Measurements from ENCODE around the gene MARCHF11.
A peak's percentile ranks its signal among the peaks of the same experiment; 100 is the strongest.

The MARCHF11 gene, protein sequence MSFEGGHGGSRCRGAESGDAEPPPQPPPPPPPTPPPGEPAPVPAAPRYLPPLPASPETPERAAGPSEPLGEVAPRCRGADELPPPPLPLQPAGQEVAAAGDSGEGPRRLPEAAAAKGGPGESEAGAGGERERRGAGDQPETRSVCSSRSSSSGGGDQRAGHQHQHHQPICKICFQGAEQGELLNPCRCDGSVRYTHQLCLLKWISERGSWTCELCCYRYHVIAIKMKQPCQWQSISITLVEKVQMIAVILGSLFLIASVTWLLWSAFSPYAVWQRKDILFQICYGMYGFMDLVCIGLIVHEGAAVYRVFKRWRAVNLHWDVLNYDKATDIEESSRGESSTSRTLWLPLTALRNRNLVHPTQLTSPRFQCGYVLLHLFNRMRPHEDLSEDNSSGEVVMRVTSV

DNA sequence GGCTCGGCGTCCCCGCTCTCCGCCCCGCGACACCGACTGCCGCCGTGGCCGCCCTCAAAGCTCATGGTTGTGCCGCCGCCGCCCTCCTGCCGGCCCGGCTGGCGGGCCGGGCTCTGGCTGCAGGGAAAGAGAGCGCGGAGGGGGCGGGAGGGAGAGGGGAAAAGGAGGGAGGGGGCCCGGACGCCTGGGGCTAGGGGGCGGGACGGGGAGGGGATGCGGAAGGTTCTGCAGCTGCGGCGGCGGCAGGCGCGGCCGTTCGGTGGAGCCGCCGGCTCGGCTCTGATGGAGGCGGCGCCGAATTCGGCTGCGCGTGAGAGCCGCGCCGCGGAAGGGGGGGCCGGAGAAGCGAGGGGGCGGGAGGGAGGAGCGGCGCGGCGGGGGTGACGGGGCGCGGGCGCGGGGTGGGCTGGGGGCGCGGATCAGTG is at the start of gene MARCHF11:
Gene MARCHF11 (minus strand): TSS at position 281 of the 425 bp plus-strand sequence. CDS start 216 bp downstream, at position 65.
- DNase-seq, result no peak

DNA sequence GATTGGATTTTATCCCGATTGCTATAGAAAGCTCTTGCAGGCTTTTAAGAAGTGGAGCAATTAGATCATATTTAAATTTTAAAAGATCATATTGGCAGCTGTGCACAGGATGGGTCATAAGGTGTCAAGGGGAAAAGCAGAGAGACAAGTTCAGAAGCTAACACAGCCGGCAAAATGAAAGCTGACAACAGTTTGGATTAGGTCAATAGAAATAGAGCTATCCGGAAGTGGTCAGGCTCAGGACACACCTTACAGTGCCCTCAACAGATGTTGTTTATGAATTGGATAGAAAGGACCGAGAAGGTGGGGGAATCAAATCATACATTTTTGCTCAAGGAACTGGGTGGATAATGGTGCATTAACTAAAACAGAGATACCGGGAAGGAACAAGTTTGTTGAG is 46.3 kb upstream of the MARCHF11 start:
- no peak for DNase-seq

DNA sequence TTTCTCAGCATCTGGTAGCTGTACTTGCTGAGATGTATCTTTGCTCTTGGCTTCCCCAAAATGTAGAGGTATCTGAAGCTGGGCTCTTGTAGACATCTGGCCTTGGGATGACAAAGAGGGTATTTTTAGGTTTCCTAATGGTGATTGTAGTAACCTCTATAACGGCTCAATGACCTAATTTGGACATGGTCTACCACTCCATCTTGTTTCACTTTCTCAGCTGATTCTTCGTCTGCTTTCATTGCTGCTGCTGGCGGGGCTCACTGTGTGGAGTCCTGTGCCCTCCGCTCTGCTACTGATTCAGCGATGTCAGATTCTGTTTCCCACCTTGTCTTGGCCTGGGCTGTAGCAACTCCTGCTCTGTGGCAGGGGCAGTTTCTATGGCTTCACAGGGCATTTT is 12.7 kb upstream of the MARCHF11 start:
- no peak for DNase-seq

DNA sequence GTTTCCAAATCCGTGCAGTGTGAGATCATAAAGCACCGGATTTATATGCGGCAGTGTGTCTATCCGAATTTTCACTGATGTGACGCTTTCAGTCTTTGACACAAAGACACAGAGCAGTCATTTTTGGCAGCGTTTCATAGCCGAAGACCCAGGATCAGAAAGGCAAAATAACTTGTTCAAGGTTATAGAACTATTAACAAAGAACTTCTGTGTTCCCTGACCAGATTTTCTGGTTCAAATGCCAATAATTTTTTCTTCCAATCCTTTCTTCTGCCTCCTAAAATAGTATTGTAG is 1.1 kb upstream of the MARCHF11 start:
- DNase-seq, result no peak

DNA sequence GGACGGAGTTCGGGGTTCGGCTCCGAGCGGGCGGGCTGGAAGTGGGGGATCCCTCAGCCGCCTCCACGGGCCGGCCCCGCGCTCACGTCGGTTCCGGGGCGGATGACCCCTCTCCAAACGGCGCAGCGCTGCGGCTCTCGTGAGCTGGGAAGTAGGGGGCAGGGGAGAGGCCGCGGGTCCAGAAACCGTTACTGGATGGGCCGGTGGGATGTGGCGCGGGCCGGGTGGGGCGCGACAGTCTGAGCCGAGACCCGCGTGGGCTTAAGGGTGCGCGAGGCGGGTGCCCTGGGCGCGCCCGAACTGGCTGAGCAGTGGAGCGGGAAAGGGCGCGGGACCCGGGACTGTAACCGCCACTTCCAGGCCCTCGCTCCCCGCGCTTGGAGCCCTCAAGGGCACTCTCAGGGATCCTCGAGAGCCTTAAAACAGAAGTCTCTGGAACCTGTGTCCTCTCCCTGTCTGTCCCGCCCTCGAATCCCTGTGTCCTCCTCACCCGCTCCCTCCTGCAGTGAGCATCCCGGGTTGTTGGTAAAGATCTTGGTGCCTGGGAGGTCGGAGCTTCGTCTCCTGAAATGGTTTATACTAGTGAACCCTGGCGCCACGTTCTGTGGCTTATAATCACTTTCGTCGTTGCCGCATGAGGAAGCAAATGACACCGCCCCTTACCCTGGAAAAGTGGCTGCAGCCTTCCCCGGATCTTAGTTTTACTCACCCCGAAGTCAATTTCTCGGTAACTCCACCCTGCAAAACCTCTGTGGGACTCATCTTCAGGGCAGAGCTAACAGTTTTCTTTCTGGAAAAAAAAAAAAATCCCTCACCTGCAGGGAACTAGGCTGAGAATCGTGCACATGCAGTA is 571 bp upstream of the MARCHF11 start:
- DNase-seq, result no peak

DNA sequence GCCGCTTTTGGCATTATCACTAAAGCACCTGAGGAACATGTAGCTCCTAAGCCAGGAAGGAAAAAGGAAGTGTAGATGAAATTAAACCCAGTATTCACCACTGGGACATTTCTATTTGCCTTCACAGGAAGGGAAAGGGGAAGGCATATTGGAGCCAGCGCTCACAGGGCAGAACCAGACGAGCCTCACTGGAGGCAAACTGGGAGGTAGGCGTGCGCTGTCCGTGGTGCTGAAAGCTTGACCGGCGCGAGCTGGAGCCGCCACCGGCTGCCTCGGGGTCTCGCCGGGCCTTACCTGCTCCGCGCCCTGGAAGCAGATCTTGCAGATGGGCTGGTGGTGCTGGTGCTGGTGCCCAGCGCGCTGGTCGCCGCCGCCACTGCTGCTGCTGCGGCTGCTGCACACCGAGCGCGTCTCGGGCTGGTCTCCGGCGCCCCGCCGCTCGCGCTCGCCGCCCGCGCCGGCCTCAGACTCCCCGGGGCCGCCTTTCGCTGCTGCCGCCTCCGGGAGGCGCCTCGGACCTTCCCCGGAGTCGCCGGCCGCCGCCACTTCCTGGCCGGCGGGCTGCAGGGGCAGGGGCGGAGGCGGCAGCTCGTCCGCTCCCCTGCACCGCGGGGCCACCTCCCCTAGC is 732 bp downstream of the MARCHF11 start:
- peak; percentile 84 for DNase-seq

DNA sequence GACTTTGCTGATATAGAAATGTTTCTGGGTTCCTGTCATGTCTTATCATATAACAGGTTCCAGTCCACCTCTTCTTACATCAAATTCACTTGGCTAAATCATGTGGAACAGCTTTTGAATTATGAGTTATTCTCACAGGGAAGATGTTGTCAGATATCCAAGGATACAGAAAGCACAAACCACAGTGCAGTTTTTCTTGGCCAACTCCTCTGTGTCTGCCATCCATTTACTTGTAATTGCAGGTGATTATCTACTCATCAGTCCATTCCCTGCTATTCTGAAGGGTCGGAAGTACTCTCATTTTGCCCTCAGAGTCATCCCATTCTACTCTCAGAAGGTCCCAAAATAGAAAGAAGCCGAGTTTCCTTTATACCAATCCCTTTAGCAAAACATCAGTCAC is 10.0 kb downstream of the MARCHF11 start:
- no peak for DNase-seq

DNA sequence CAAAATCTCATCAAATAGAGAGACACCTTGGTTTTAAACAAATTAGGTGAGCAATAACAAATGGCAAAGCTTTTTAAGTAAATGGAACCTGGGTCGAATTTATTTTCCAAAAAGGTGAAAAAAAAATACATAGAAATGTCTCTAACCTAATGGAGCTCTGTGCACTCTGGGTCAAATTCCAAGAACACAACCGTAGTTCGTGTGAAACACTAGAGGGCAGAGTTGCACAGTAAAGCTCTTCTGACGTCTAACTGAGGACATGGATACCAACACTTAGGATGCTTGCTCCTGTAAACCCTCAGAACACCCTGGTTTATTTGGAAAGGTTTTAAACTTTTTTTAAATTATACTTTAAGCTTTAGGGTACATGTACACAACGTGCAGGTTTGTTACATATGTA is 18.9 kb downstream of the MARCHF11 start:
- no peak for DNase-seq

DNA sequence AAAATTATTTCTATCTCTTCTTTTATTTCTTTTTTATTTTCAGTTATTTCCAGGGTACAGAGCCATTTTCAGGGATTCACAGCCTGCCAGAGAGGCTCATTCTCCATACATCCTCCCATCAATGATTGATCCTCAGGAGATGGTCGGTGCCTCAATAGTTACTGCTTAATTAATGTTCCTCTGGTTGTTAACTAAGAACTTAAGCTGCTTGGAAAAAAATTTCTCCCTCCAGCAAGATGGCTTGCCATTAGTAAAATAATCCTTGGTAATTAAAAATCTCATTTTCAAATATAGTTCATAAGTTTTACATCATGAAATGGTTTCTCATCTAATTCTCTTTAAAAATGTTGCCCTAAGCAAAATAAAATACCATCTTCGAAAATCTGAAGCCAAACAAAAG is 20.0 kb downstream of the MARCHF11 start:
- DNase-seq, result no peak

DNA sequence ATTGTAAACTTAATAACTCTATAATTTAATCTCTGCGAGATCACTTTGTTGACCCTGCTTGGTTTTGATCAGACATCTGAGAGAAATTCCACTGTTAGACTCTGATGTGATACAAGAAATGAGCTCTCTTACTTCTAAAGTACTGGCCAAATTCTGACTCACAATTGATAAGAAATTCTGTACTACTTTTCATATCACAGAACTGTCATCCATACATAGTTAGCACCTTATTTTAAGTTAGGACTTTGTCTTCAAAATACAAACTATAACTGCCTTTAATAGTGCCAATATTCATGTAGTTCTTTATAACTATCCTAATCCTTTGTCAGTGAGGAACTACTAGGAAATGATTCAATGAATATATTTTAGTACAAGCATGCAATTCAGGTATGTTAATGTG is 23.4 kb downstream of the MARCHF11 start:
- no peak for DNase-seq

DNA sequence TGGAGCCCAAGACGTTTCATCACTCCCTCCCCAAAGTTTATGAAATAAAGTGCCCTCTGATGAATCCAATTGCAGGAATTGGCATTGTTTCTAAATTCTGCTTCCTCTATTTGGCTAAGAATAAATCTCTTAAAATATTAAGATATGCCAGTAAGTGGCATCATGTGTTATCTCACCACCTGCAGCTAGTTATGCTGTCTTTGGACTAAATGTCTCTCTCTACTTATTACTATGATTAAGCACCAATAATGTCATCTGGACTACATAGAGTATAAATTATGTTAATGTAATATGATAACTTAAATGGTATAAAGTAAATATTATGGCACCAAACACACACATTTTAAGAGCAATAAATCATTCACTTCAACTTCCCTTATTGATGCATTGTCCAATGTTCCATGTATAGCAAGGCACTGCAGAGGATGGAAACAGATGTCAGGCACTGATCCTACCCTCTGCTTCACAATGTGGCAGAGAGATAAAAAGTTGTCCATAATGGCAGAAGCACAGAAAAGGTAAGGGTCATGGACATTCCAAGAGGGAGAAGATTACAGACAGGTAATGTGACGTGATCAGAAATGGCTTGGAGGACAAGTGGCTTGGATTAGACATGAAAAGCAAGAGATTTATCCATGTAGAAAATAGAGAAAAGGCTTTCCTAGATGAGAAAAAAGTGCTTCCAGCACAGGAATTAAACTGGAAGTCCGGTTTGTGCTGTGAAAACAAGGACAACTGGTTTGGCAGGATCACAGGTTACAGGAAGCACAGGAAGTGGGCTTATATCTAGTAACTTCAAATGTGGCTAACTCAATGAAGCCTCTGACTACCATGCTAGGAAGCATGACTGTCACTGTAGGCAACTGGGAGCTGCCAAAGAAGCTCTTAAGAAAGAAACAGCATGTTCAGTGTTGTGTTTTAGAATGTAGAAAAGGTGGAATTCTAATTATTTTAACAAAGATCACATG is 26.7 kb downstream of the MARCHF11 start:
- no peak for DNase-seq

DNA sequence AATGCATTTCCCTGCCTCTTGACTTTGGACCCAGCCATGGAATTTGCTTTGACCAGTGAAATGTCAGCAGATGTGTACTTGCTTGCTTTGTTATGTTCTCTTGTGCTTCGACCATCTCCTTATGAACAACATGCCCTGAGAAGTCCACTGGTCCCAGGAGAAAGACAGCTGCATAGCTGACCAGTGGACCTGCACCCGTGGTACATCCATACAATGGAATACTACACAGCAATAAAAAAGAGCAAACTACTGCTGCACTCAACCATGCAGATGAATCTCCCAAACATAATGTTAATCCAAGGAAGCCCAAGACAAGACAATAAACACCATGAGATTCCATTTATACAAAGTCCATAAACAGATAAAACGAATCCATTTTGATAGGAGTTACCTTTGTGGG is 30.0 kb downstream of the MARCHF11 start:
- DNase-seq, result no peak

DNA sequence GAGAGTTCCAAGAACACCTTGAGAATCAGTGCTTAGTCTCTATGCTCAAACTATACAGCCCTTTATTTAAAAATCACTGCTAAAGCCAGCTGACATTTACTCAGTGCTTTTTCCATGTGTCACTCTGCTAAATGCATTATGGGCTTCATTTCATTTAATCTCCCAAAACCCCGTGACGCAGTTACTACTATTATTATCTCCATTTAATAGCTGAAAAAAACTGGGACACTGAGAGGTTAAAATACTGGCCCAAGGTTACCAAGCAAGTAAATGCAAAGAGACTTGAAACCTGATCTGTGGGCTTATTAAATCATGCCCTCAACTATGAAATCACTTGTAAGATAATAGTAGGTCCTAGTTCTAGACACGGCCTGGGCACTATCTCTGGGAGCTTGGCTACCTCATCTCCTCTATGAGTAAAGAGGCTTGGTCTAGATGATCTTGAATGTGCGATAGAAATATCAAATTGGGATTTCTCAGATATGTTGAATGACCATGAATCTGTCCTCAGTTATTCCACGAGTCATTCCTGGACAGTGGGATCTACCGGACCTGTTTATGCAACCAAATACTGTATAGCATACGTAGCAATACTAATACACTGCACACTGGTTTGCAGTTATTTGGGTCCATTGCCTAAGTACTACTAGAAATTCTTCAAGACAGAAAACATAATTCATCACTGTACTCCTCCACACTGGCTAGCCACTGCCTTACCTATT is 32.3 kb downstream of the MARCHF11 start:
- DNase-seq, result no peak

DNA sequence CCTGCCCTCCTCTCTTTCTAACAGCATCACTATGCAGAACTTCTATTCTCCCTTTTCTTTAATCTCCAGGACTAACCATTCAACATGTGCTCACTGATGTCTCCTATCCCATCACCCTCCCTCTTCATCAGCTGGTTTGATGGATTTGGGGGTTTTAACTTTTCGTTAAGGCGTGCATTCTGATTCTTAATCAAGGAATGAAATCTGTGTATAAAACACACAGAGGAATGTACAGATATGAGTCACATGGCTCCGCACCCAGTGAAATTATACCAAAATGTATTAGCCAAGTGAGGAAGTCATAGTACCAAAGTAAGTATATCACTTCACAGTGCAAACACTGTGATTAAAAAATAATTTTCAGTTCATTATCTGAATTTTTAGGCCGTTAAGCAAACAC is 35.2 kb downstream of the MARCHF11 start:
- DNase-seq, result no peak

DNA sequence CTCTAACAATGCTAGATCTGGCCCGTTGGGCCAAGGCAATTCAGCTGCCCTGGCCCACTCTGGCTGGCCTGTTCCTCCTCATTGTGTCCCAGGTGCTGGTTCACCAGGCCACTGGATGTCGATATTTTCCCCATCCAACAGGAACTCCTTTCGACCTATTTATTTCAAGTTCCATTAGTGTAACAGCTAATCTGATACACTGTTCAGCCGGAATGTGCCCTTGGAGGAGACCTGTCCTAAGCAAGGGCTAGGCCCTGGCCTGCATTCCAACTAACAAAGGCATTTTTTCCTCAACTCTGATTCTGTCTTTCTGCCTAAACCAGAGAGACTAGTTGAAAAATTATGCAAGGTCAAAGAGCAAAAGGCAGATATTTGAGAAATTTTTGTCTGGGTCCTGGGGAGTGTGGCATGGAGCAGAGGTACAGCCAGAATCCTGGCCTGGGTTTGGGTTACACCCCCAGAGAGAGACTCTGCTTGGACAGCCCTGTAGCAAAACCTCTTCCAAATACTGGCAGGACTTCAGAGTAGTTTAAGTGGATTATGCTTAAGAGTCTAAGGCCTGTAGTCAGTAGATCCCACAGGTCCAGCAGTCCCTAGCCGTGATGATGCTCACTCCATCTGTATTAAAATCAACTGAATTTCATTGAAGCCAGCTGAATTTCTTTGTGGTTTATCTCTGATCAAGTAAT is 36.1 kb downstream of the MARCHF11 start:
- no peak for DNase-seq

DNA sequence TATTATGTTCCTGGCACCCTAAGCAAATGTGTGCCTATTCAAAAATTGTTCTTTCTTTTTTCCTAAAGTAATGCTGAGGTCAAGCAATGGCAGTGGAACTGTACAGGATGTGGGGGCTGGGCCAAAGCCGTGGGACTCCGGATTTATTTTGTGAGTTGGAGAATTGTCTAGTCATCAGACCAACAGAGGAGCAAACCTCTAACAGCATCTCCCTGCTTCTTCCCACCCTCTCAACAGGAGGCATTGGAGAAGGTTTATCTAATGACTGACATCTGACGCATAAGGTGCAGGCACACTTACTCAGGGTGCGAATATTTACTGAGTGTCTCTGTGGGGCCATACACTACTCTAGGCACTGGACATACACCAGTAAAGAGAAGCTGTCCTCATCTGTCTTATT is 38.6 kb downstream of the MARCHF11 start:
- DNase-seq, result no peak

DNA sequence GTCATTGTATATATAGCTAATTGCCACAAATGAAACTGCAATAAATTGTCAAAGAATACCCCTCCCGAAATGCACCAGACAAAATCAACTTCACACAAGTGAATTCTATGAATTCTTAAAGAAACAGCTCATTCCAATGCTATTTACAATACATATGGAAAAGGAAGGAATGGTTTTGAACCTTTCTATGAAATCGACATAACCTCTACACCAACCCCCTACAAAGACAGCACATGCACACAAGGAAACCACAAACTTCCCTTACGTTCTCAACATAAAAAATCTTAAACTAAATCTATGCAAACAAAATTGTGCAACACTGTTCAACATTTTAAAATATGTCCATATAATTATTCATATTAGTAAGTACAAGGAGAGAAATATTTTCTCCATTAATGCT is 39.2 kb downstream of the MARCHF11 start:
- DNase-seq, result no peak

DNA sequence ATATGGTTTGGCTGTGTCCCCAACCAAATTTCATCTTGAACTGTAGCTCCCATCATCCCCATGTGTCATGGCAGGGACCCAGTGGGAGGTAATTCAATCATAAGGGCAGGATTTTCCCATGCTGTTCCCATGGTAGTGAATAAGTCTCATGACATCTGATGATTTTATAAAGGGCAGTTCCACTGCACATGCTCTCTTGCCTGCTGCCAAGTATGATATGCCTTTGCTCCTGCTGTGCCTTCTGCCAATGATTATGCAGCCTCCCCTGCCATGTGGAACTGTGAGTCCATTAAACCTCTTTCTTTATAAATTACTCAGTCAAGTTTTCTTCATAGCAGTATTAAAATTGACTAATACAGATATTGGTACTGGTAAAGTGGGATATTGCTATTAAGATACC is 42.4 kb downstream of the MARCHF11 start:
- no peak for DNase-seq

DNA sequence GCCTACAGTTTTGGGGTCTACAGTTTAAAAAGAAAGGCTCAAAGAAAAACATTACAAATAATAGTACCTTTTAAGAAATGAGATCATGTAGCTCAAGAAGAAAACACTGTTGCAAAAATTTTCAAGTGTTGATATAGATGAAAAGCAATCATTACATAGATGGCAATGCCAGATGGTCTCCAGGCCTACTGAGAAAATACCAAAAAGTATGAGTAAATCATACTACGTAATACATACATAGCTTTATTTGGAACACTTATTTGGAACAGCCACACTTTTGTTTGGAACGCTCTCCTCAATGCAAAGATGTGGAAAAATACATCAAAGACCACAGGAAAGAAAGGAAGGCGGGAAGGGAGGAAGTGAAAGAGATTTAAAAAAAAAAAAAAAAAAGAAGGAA is 44.1 kb downstream of the MARCHF11 start:
- no peak for DNase-seq

DNA sequence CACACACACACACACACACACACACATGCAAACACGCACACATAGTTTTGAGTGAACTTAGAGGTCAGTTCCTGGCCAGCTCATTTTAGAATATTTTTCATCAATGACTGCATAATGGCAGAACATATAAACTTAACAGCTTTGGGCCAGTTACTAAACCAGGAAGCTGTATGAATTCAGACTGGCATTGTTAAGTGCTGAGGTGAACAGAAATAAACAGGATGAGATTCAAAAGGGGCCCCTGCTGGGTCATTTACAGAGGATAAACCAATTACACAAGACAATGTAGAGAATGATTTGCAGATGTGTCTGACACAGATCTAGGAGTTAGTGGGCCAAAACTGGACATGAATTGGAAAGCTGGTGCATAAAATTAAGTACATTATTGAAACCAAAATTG is 44.6 kb downstream of the MARCHF11 start:
- no peak for DNase-seq

DNA sequence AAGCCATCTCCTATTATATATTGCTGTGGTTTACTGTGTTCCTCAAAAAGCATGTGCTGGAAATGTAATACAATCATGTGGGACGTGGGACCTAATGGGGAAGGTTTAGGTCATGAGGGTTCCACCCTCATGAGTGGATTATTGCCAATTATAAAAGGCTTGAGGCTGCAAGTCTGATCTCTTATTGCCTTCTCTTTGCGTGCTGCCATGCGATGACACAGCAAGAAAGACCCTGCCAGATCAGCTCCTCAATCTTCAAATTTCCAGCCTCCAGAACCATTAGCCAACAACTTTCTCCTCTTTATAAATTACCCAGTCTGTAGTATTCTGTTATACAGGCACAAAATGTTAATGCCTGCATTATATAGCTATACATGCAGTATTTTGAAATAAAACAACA is 45.4 kb downstream of the MARCHF11 start:
- DNase-seq, result no peak
